Fibroblast of lung (primary cell): ENCODE results near the gene KDM7A. TPM values are rescaled to one million over a fixed set of nuclear protein-coding genes. Genes with fewer than 3 reads are reported as not detected.

ENCODE experiments used
- DNase-seq, 2 donors: peaks; one replicate each; pipeline versions ENCODE4 v3.0.0 to v3.0.0-alpha.2; 2010; ENCODE audit warnings: low read depth in 2 of 2
- H2AFZ ChIP-seq: 2 replicates; pipeline ENCODE4 v1.5.1; 2012; ENCODE audit warnings: low read length, control low read depth, inconsistent platforms
- H3K27ac ChIP-seq: 2 replicates; pipeline ENCODE4 v1.5.1; 2011; ENCODE audit warnings: low read length, control low read depth; ENCODE audit not compliant: insufficient read depth
- H3K27me3 ChIP-seq: 2 replicates; pipeline ENCODE4 v1.5.1; 2011; ENCODE audit warnings: mild to moderate bottlenecking, low read length; ENCODE audit not compliant: control insufficient read depth, insufficient read depth
- H3K36me3 ChIP-seq: 2 replicates; pipeline ENCODE4 v1.5.1; 2011; ENCODE audit warnings: low read length; ENCODE audit not compliant: control insufficient read depth, insufficient read depth
- H3K4me1 ChIP-seq: 2 replicates; pipeline ENCODE4 v1.5.1; 2011; ENCODE audit warnings: low read length; ENCODE audit not compliant: control insufficient read depth, insufficient read depth; ENCODE audit errors: extremely low read depth
- H3K4me2 ChIP-seq: 2 replicates; pipeline ENCODE4 v1.5.1; 2011; ENCODE audit warnings: low read length, control low read depth; ENCODE audit not compliant: insufficient read depth; ENCODE audit errors: extremely low read depth
- H3K4me3 ChIP-seq, 4 experiments: fragments of 200-600 bp in 1 of 4; sonication (generic) in 1 of 4; replicated peaks in 1 of 4; 2 replicates each; pipeline ENCODE4 v1.5.1; 2011 to 2016; ENCODE audit warnings: low read length in 4 of 4, low read depth in 3 of 4, mild to moderate bottlenecking in 3 of 4, control low read depth in 2 of 4, inconsistent platforms in 1 of 4, mixed read lengths in 1 of 4; ENCODE audit not compliant: insufficient read depth in 1 of 4; ENCODE audit errors: control extremely low read depth in 1 of 4
- H3K79me2 ChIP-seq: 2 replicates; pipeline ENCODE4 v1.5.1; 2012; ENCODE audit warnings: mild to moderate bottlenecking, low read length, inconsistent platforms; ENCODE audit not compliant: control insufficient read depth, insufficient read depth
- H3K9ac ChIP-seq: 2 replicates; pipeline ENCODE4 v1.5.1; 2011; ENCODE audit warnings: mild to moderate bottlenecking, low read length, control low read depth; ENCODE audit not compliant: insufficient read depth
- H3K9me3 ChIP-seq: 2 replicates; pipeline ENCODE4 v1.5.1; 2012; ENCODE audit warnings: low read depth, low read length; ENCODE audit not compliant: control insufficient read depth, insufficient read depth
- H4K20me1 ChIP-seq: 2 replicates; pipeline ENCODE4 v1.5.1; 2011; ENCODE audit warnings: low read length; ENCODE audit not compliant: control insufficient read depth, insufficient read depth; ENCODE audit errors: extremely low read depth
- CTCF ChIP-seq, 2 donors: IDR thresholded peaks in 1 of 2; conservative IDR thresholded peaks in 1 of 2; 1 replicate in 1 of 2; 2 replicates in 1 of 2; pipeline ENCODE4 v1.5.1; 2011 to 2012; ENCODE audit warnings: low read length in 2 of 2, control low read depth in 1 of 2, inconsistent platforms in 1 of 2, low read depth in 1 of 2, mild to moderate bottlenecking in 1 of 2
- EZH2 ChIP-seq: IDR thresholded peaks from 2 replicates; pipeline ENCODE4 v1.5.1; 2012; ENCODE audit warnings: low read length, control low read depth, mild to moderate bottlenecking; ENCODE audit errors: missing control alignments
- polyA plus RNA-seq, 2 donors: library from polyadenylated mRNA; depleted of rRNA in 1 of 2; stranded (reverse) in 1 of 2; unstranded in 1 of 2; fragments of >200 nt; gene quantifications; 2 replicates each; pipeline ENCODE4 v1.2.1, GENCODE V29; 2011 to 2012; ENCODE audit warnings: missing spikeins in 1 of 2
- total RNA-seq: library from RNA; depleted of rRNA; stranded (reverse); fragments of >200 nt; gene quantifications from 2 replicates; pipeline ENCODE4 v1.2.1, GENCODE V29; 2014

KDM7A gene
- total and polyA plus RNA-seq, 2 donors (not counting 1 experiment from before 2014, with no cell fraction given), result 1.9 to 4.8 TPM

GRCh38 chr7:140137078-140137477, 39.7 kb downstream of the KDM7A start:
- no peaks in the 10 kb centered on the region for H3K79me2 ChIP-seq
- H3K4me3 ChIP-seq, result no peak overlapping the region
- no peak for DNase-seq

GRCh38 chr7:140136073-140136472, 40.7 kb downstream of the KDM7A start:
- H3K4me3 ChIP-seq, result no peak overlapping the region
- DNase-seq, result no peak
- no peak overlapping the region for H3K9ac ChIP-seq
- no peak for TF ChIP-seq CTCF (conservative IDR thresholded peaks at IDR 0.05 in 1 of 2, IDR thresholded peaks at IDR 0.05 in 1 of 2; ENCODE audit: low read depth in 1 of 2, low read length in 2 of 2)
- TF ChIP-seq EZH2, result no peak
- no peak overlapping the region for H3K4me2 ChIP-seq
- no peaks in the 10 kb centered on the region for H4K20me1 ChIP-seq
- H3K79me2 ChIP-seq, result no peaks in the 10 kb centered on the region
- no peaks in the 10 kb centered on the region for H3K9me3 ChIP-seq
- H3K4me1 ChIP-seq, result no peaks in the 10 kb centered on the region
- no peak overlapping the region for H3K27ac ChIP-seq
- no peaks in the 10 kb centered on the region for H3K27me3 ChIP-seq
- no peaks in the 10 kb centered on the region for H3K36me3 ChIP-seq
- H2AFZ ChIP-seq, result no peak overlapping the region

More at GRCh38 chr7:140137078-140137477, 39.7 kb downstream of the KDM7A start:
- Histone ChIP-seq H3K27me3 (no peaks in the 10 kb centered on the region), H4K20me1 (no peaks in the 10 kb centered on the region), H3K4me2 (no peak overlapping the region), H3K36me3 (no peaks in the 10 kb centered on the region), H3K9ac (no peak overlapping the region), H3K9me3 (no peaks in the 10 kb centered on the region), H2AFZ (no peak overlapping the region), H3K27ac (no peak overlapping the region), H3K4me1 (no peaks in the 10 kb centered on the region)
- TF ChIP-seq CTCF (conservative IDR thresholded peaks at IDR 0.05 in 1 of 2, IDR thresholded peaks at IDR 0.05 in 1 of 2; ENCODE audit: low read depth in 1 of 2, low read length in 2 of 2) (no peak), EZH2 (no peak)

- H3K4me1 ChIP-seq, result no peaks in the 10 kb centered on the region
- H3K4me2 ChIP-seq, result no peak overlapping the region
- TF ChIP-seq EZH2 (no peak), CTCF (conservative IDR thresholded peaks at IDR 0.05 in 1 of 2, IDR thresholded peaks at IDR 0.05 in 1 of 2; ENCODE audit: low read depth in 1 of 2, low read length in 2 of 2) (no peak)
- H3K9me3 ChIP-seq, result no peaks in the 10 kb centered on the region
- H2AFZ ChIP-seq, result no peak overlapping the region
- H3K4me3 ChIP-seq, result no peak overlapping the region
- H3K9ac ChIP-seq, result no peak overlapping the region
- H3K36me3 ChIP-seq, result no peaks in the 10 kb centered on the region
- no peak for DNase-seq
- H3K79me2 ChIP-seq, result no peaks in the 10 kb centered on the region
- H4K20me1 ChIP-seq, result no peaks in the 10 kb centered on the region
- H3K27me3 ChIP-seq, result no peaks in the 10 kb centered on the region
- no peak overlapping the region for H3K27ac ChIP-seq
These were observed 42.7 kb downstream of the KDM7A start for GRCh38 chr7:140134039-140134438.
